IMR-90 (cell line): ENCODE results near the gene BRD8. TPM values are rescaled to one million over a fixed set of nuclear protein-coding genes. Genes with fewer than 3 reads are reported as not detected.

Experiments
- ATAC-seq: fragments of 200-7000 bp; cut with Tn5 transposase; 2 replicates; pipeline ENCODE4 v1.9.1; 2020; ENCODE audit warnings: low read depth, mild to moderate bottlenecking, moderate library complexity
- BruUV-seq: library from RNA; stranded (reverse); fragments of 400-500 nt; replicated peaks from 2 replicates; lab custom pipeline; 2021; lab: Mats Ljungman, UMichigan
- CTCF ChIA-PET: fragments of 300-600 bp; formaldehyde crosslinking; extraction: SDS; loops from one replicate; lab custom pipeline; 2021; ENCODE audit warnings: antibody characterized with exemption; lab: Yijun Ruan, JAX
- POLR2A ChIA-PET: fragments of 300-600 bp; sonication (Branson Sonifier 250); formaldehyde crosslinking; loops from one replicate; lab custom pipeline; 2022; ENCODE audit warnings: antibody characterized with exemption; ENCODE audit not compliant: unreplicated experiment; lab: Charles Lee
- DNase-seq: peaks from one replicate; pipeline ENCODE4 v3.0.0; 2013
- H2AFZ ChIP-seq: replicated peaks from 2 replicates; pipeline ENCODE3; 2013; ENCODE audit warnings: low read length, mild to moderate bottlenecking; ENCODE audit not compliant: poor library complexity
- H2AK5ac ChIP-seq: 2 replicates; pipeline ENCODE4 v1.6.1; 2013; ENCODE audit warnings: low read depth, low read length, inconsistent platforms
- H2AK9ac ChIP-seq: replicated peaks from 2 replicates; pipeline ENCODE3; 2013; ENCODE audit warnings: mild to moderate bottlenecking, low read depth, low read length, moderate library complexity; ENCODE audit not compliant: poor library complexity
- H2BK120ac ChIP-seq: 2 replicates; pipeline ENCODE4 v1.6.1; 2013; ENCODE audit warnings: low read depth, low read length, inconsistent platforms
- H2BK15ac ChIP-seq: 3 replicates; pipeline ENCODE4 v1.6.1; 2013; ENCODE audit warnings: low read depth, low read length, inconsistent platforms
- H2BK20ac ChIP-seq: 2 replicates; pipeline ENCODE4 v1.6.1; 2013; ENCODE audit warnings: low read depth, mild to moderate bottlenecking, inconsistent platforms, low read length, moderate library complexity
- H2BK5ac ChIP-seq: 2 replicates; pipeline ENCODE4 v1.6.1; 2013; ENCODE audit warnings: mild to moderate bottlenecking, low read depth, low read length, inconsistent platforms; ENCODE audit not compliant: poor library complexity, severe bottlenecking
- H3K14ac ChIP-seq: replicated peaks from 2 replicates; pipeline ENCODE4 v1.6.1; 2013; ENCODE audit warnings: low read depth, low read length, inconsistent platforms
- H3K18ac ChIP-seq: 2 replicates; pipeline ENCODE4 v1.6.1; 2013; ENCODE audit warnings: low read depth, low read length, control low read depth
- H3K23ac ChIP-seq: 2 replicates; pipeline ENCODE4 v1.6.1; 2013; ENCODE audit warnings: low read depth, low read length, inconsistent platforms
- H3K27ac ChIP-seq: 2 replicates; pipeline ENCODE4 v1.5.1; 2013; ENCODE audit warnings: mild to moderate bottlenecking, control low read depth, low read length; ENCODE audit not compliant: insufficient read depth
- H3K27me3 ChIP-seq: 2 replicates; pipeline ENCODE4 v1.6.1; 2013; ENCODE audit warnings: low read length; ENCODE audit not compliant: control insufficient read depth, insufficient read depth
- H3K36me3 ChIP-seq: 2 replicates; pipeline ENCODE4 v1.6.1; 2013; ENCODE audit warnings: low read length, mixed read lengths; ENCODE audit not compliant: control insufficient read depth, insufficient read depth
- H3K4ac ChIP-seq: 2 replicates; pipeline ENCODE4 v1.6.1; 2013; ENCODE audit warnings: low read depth, low read length, inconsistent platforms
- H3K4me1 ChIP-seq: 2 replicates; pipeline ENCODE4 v1.6.1; 2013; ENCODE audit warnings: low read length, mixed read lengths; ENCODE audit not compliant: control insufficient read depth, insufficient read depth
- H3K4me2 ChIP-seq: 2 replicates; pipeline ENCODE4 v1.6.1; 2013; ENCODE audit warnings: low read depth, mild to moderate bottlenecking, control low read depth, low read length, moderate library complexity
- H3K4me3 ChIP-seq: 2 replicates; pipeline ENCODE4 v1.5.1; 2013; ENCODE audit warnings: low read depth, mild to moderate bottlenecking, control low read depth, low read length, moderate library complexity; ENCODE audit not compliant: insufficient read depth
- H3K56ac ChIP-seq: 2 replicates; pipeline ENCODE4 v1.6.1; 2013; ENCODE audit warnings: low read length, inconsistent platforms; ENCODE audit not compliant: insufficient read depth; ENCODE audit errors: extremely low read depth
- H3K79me1 ChIP-seq, 2 experiments: 2 replicates each; pipeline ENCODE4 v1.6.1; 2013; ENCODE audit warnings: low read length in 2 of 2, inconsistent platforms in 1 of 2, low read depth in 1 of 2
- H3K9ac ChIP-seq: 2 replicates; pipeline ENCODE4 v1.6.1; 2013; ENCODE audit warnings: low read depth, low read length, control low read depth
- H3K9me1 ChIP-seq: 2 replicates; pipeline ENCODE4 v1.6.1; 2013; ENCODE audit warnings: low read length, inconsistent platforms; ENCODE audit not compliant: insufficient read depth
- H3K9me3 ChIP-seq: 2 replicates; pipeline ENCODE4 v1.6.1; 2013; ENCODE audit warnings: low read length; ENCODE audit not compliant: control insufficient read depth, insufficient read depth
- H4K20me1 ChIP-seq: 2 replicates; pipeline ENCODE4 v1.6.1; 2013; ENCODE audit warnings: low read length, inconsistent platforms; ENCODE audit not compliant: insufficient read depth
- H4K5ac ChIP-seq: 2 replicates; pipeline ENCODE4 v1.6.1; 2013; ENCODE audit warnings: mild to moderate bottlenecking, low read depth, low read length, control low read depth
- H4K8ac ChIP-seq, 2 experiments: 2 replicates each; pipeline ENCODE4 v1.6.1; 2013; ENCODE audit warnings: low read depth in 2 of 2, low read length in 2 of 2, control low read depth in 1 of 2, inconsistent platforms in 1 of 2
- H4K91ac ChIP-seq: 2 replicates; pipeline ENCODE4 v1.6.1; 2013; ENCODE audit warnings: low read depth, low read length, inconsistent platforms; ENCODE audit not compliant: insufficient read depth
- BHLHE40 ChIP-seq: fragments of 150-350 bp; IDR thresholded peaks from 2 replicates; pipeline ENCODE4 v1.6.1; 2016; ENCODE audit warnings: mild to moderate bottlenecking, low read depth, low read length
- CEBPB ChIP-seq: IDR thresholded peaks from 2 replicates; pipeline ENCODE4 v1.6.1; 2012; ENCODE audit warnings: low read depth, low read length, improper control_type of control experiment
- CHD1 ChIP-seq: IDR thresholded peaks from 2 replicates; pipeline ENCODE4 v1.6.1; 2012; ENCODE audit warnings: low read depth, low read length, improper control_type of control experiment
- FOS ChIP-seq: fragments of 150-350 bp; IDR thresholded peaks from 2 replicates; pipeline ENCODE4 v1.6.1; 2016; ENCODE audit warnings: low read depth, low read length
- MAFK ChIP-seq: IDR thresholded peaks from 2 replicates; pipeline ENCODE4 v1.6.1; 2012; ENCODE audit warnings: low read depth, low read length, improper control_type of control experiment
- MAZ ChIP-seq: IDR thresholded peaks from 2 replicates; pipeline ENCODE4 v1.6.1; 2012; ENCODE audit warnings: low read depth, mild to moderate bottlenecking, low read length, improper control_type of control experiment, moderate library complexity, borderline replicate concordance
- MXI1 ChIP-seq: IDR thresholded peaks from 2 replicates; pipeline ENCODE4 v1.6.1; 2012; ENCODE audit warnings: low read depth, mild to moderate bottlenecking, low read length, moderate library complexity, borderline replicate concordance
- NFE2L2 ChIP-seq: fragments of 150-350 bp; IDR thresholded peaks from 2 replicates; pipeline ENCODE4 v1.6.1; 2016; ENCODE audit warnings: low read depth, mild to moderate bottlenecking, low read length
- RAD21 ChIP-seq: IDR thresholded peaks from 2 replicates; pipeline ENCODE4 v1.6.1; 2012; ENCODE audit warnings: low read length, improper control_type of control experiment
- RCOR1 ChIP-seq: IDR thresholded peaks from 2 replicates; pipeline ENCODE4 v1.6.1; 2012; ENCODE audit warnings: mild to moderate bottlenecking, low read length, improper control_type of control experiment; ENCODE audit not compliant: insufficient replicate concordance
- RFX5 ChIP-seq: IDR thresholded peaks from 2 replicates; pipeline ENCODE4 v1.8.0; 2012; ENCODE audit warnings: low read depth, mild to moderate bottlenecking, low read length, moderate library complexity
- SMC3 ChIP-seq: fragments of 150-350 bp; IDR thresholded peaks from 2 replicates; pipeline ENCODE4 v1.6.1; 2016; ENCODE audit warnings: low read depth, mild to moderate bottlenecking, antibody characterized with exemption, low read length, moderate library complexity
- USF2 ChIP-seq: fragments of 150-350 bp; IDR thresholded peaks from 2 replicates; pipeline ENCODE4 v1.6.1; 2017; ENCODE audit warnings: mild to moderate bottlenecking, antibody characterized with exemption, low read length, low read depth
- WGBS, 2 experiments: methylation state at CpG; one replicate each; pipeline versions ENCODE4 v1.1.5 to v1.1.7; 2013; ENCODE audit warnings: missing lambda C conversion rate in 2 of 2; ENCODE audit not compliant: insufficient read length in 1 of 2; ENCODE audit errors: extremely low coverage in 2 of 2; 5-methylcytosine and 5-hydroxymethylcytosine counted together
- dilution Hi-C: fragments of 300-500 bp; cut with HindIII; formaldehyde crosslinking; loops from one replicate; pipeline ENCODE4 v1.14.3; 2018; ENCODE audit warnings: low sequenced_read_pairs; ENCODE audit not compliant: unreplicated experiment
- in situ Hi-C: fragments of 300-500 bp; cut with MboI; formaldehyde crosslinking; loops from 3 replicates; pipeline ENCODE4 v1.14.3; 2019; ENCODE audit warnings: low sequenced_read_pairs, inconsistent platforms, mixed read lengths
- intact Hi-C: fragments of 100-400 bp; cut with micrococcal nuclease; formaldehyde crosslinking; loops from 2 replicates; pipeline ENCODE4 v1.10.0; 2022
- polyA plus RNA-seq, 3 experiments: library from polyadenylated mRNA; depleted of rRNA; stranded (reverse); fragments of >200 nt; gene quantifications; 2 replicates each; pipeline ENCODE4 v1.2.3, GENCODE V29; 2012; ENCODE audit warnings: low replicate concordance in 1 of 3
- total RNA-seq: library from RNA; depleted of rRNA; stranded (reverse); fragments of >200 nt; gene quantifications from 2 replicates; pipeline ENCODE4 v1.2.3, GENCODE V29; 2012
- TF ChIP-seq, protein P1 (sequence below): fragments of 150-350 bp; IDR thresholded peaks from 2 replicates; pipeline ENCODE4 v1.6.1; 2016; ENCODE audit warnings: low read depth, mild to moderate bottlenecking, low read length, moderate library complexity, borderline replicate concordance
- TF ChIP-seq, protein P2 (sequence below): conservative IDR thresholded peaks from 2 replicates; pipeline ENCODE4 v1.5.1; 2012; ENCODE audit warnings: mild to moderate bottlenecking, low read depth, low read length, improper control_type of control experiment

Gene BRD8
- total and polyA plus RNA-seq, 2 of the 4 experiments (the other 2 are of a cell fraction) = 36.9 to 43.6 TPM

DNA sequence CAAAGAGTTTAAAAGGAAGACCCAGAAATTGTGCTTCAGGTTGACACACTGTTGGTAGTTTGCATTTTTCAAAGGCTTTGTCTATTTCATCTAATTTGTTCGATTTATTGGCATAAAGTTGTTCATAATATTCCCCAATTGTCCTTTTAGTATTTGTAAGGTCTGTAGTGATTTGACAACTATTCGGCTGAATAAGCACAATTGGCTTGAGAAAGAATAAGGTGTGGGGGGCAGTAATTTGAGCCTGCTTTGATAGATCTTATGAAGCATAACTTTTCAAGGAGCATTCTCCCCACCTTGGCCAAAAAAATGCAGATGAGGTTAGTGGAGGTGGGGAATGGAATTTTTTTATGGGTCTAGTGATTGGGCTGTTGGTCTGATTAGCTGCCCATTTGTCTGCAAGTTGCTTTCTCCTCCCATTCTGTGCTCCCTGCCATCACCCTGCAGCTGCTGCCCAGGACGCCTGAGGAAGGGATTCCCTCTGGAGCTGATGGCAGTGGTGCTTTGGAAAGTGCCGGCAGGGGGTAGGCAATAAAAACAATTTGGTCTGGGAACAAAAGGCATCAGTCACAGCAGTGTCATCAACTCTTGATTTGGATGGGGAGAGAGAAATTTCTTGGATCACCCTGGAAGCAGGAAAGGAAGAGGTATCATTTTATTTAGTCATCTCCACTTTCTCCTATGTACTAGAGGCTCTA is 68.0 kb downstream of the BRD8 start:
- H2BK5ac ChIP-seq = no peak overlapping the region
- BruUV-seq = no TSS peak
- H3K36me3 ChIP-seq = no peaks in the 10 kb centered on the region
- intact Hi-C loops (no loop called here), dilution Hi-C loops (no loop called here), in situ Hi-C loops (no loop called here)
- no peak overlapping the region for H4K91ac ChIP-seq
- no peaks in the 10 kb centered on the region for H3K9me3 ChIP-seq
- TF ChIP-seq, protein P1, sequence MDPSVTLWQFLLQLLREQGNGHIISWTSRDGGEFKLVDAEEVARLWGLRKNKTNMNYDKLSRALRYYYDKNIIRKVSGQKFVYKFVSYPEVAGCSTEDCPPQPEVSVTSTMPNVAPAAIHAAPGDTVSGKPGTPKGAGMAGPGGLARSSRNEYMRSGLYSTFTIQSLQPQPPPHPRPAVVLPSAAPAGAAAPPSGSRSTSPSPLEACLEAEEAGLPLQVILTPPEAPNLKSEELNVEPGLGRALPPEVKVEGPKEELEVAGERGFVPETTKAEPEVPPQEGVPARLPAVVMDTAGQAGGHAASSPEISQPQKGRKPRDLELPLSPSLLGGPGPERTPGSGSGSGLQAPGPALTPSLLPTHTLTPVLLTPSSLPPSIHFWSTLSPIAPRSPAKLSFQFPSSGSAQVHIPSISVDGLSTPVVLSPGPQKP = no peak
- TF ChIP-seq CEBPB (no peak), MAZ (no peak), RFX5 (no peak), BHLHE40 (no peak), NFE2L2 (no peak), MXI1 (no peak), MAFK (no peak), RAD21 (no peak), USF2 (no peak), FOS (no peak), SMC3 (no peak), CHD1 (no peak), RCOR1 (no peak)
- TF ChIP-seq, protein P2, sequence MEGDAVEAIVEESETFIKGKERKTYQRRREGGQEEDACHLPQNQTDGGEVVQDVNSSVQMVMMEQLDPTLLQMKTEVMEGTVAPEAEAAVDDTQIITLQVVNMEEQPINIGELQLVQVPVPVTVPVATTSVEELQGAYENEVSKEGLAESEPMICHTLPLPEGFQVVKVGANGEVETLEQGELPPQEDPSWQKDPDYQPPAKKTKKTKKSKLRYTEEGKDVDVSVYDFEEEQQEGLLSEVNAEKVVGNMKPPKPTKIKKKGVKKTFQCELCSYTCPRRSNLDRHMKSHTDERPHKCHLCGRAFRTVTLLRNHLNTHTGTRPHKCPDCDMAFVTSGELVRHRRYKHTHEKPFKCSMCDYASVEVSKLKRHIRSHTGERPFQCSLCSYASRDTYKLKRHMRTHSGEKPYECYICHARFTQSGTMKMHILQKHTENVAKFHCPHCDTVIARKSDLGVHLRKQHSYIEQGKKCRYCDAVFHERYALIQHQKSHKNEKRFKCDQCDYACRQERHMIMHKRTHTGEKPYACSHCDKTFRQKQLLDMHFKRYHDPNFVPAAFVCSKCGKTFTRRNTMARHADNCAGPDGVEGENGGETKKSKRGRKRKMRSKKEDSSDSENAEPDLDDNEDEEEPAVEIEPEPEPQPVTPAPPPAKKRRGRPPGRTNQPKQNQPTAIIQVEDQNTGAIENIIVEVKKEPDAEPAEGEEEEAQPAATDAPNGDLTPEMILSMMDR = no peak
- H2AK5ac ChIP-seq = no peak overlapping the region
- no peak overlapping the region for H3K14ac ChIP-seq
- H2BK20ac ChIP-seq = no peak overlapping the region
- H3K4me3 ChIP-seq = no peak overlapping the region
- H3K4me1 ChIP-seq = no peaks in the 10 kb centered on the region
- ATAC-seq (no peak), DNase-seq (no peak)
- no peak overlapping the region for H3K18ac ChIP-seq
- no peak overlapping the region for H2AK9ac ChIP-seq
- no peak overlapping the region for H3K9ac ChIP-seq
- H3K4ac ChIP-seq = no peak overlapping the region
- H2AFZ ChIP-seq = no peak overlapping the region
- ChIA-PET POLR2A (no interaction called here), CTCF (interaction anchor here (1.1 kb wide), 1 partner anchor 21 kb away, joined by 3 read pairs; no protein-coding TSS in a partner anchor)
- H3K4me2 ChIP-seq = no peak overlapping the region
- no peaks in the 10 kb centered on the region for H3K9me1 ChIP-seq
- no peak overlapping the region for H4K5ac ChIP-seq
- H4K8ac ChIP-seq = no peak overlapping the region
- H3K23ac ChIP-seq = no peak overlapping the region
- H2BK15ac ChIP-seq = no peak overlapping the region
- H3K27me3 ChIP-seq = peaks cover 4% of the 10 kb centered on the region
- WGBS, 2 experiments = no CpG with 5 or more reads among the region's 4 CpGs
- no peak overlapping the region for H3K56ac ChIP-seq
- H3K27ac ChIP-seq = no peak overlapping the region
- no peaks in the 10 kb centered on the region for H3K79me1 ChIP-seq
- H4K20me1 ChIP-seq = no peaks in the 10 kb centered on the region
- no peak overlapping the region for H2BK120ac ChIP-seq
